Right renal cortex interstitium (tissue), 3 donors: ENCODE results near the gene ZGRF1. TPM values are rescaled to one million over a fixed set of nuclear protein-coding genes. Genes with fewer than 3 reads are reported as not detected.

ENCODE experiments used
- polyA plus RNA-seq, 3 donors: library from polyadenylated mRNA; unstranded; fragments of 120-200 nt; gene quantifications; one replicate each; pipeline ENCODE4 v1.2.1, GENCODE V29; 2013; ENCODE audit not compliant: insufficient read length in 3 of 3

ZGRF1 gene
- polyA plus RNA-seq, 3 donors, result 12.4 to 16.6 (median 14.5) TPM

Other genes with a start within 250 kb of the ZGRF1 start
- not detected for gene NEUROG2, start 120.7 kb downstream of the ZGRF1 start, polyA plus RNA-seq
- 100 to 1,000 TPM; 104 to 135 (median 116) TPM for gene LARP7, start 234 bp upstream of the ZGRF1 start, polyA plus RNA-seq